Measurements from ENCODE around the gene ACVR1B. TPM values are rescaled to one million over a fixed set of nuclear protein-coding genes. Genes with fewer than 3 reads are reported as not detected.

The ACVR1B gene
- total and polyA plus RNA-seq, 2 of the 8 experiments (the other 6 are each of a cell fraction or from before 2014, with no cell fraction given): 16.0 to 19.2 TPM

DNA sequence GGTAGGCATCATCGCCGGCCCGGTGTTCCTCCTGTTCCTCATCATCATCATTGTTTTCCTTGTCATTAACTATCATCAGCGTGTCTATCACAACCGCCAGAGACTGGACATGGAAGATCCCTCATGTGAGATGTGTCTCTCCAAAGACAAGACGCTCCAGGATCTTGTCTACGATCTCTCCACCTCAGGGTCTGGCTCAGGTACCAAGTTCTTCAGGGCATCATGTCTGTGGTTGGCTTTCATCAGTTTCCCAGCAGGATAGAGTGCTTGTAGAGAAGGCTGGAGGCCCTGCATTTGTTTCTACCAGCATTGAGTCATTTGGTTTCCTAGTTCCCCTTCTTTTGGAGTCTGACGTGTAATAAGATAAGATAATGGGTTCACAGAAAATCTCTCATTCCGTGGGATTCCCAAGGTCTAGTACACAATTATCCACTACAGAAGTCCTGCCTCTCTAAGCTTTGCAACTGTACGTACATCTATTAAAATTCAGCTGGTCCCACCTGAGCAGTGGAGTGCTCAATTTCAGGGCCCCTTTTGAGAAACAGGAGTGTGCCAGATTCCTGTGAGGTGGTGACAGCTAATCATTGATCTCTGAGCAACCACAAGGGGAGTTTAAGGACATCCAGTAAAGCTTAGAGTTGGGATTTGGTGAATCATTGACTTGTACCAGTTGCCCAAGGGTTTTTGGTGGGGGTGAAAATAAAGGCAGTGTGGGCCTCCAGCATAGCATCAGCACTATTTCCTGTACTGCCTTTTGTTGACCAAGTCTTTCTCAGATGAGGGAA lies 25.1 kb downstream of the ACVR1B start (continued):
- TF ChIP-seq, protein P1, sequence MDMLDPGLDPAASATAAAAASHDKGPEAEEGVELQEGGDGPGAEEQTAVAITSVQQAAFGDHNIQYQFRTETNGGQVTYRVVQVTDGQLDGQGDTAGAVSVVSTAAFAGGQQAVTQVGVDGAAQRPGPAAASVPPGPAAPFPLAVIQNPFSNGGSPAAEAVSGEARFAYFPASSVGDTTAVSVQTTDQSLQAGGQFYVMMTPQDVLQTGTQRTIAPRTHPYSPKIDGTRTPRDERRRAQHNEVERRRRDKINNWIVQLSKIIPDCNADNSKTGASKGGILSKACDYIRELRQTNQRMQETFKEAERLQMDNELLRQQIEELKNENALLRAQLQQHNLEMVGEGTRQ (IDR thresholded peaks at IDR 0.05; ENCODE audit: low read length): no peak
- TF ChIP-seq, protein P2, sequence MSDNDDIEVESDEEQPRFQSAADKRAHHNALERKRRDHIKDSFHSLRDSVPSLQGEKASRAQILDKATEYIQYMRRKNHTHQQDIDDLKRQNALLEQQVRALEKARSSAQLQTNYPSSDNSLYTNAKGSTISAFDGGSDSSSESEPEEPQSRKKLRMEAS (IDR thresholded peaks at IDR 0.05): no peak
- TF ChIP-seq SP2 (IDR thresholded peaks at IDR 0.05; ENCODE audit: low read length) (no peak), GABPA (IDR thresholded peaks at IDR 0.05; ENCODE audit: borderline replicate concordance, insufficient read depth, low read length) (no peak), YY1 (IDR thresholded peaks at IDR 0.05; ENCODE audit: low read depth, low read length) (no peak), ZNF274 (IDR thresholded peaks at IDR 0.05; ENCODE audit: borderline replicate concordance, extremely low read depth, low read length) (no peak), ASH2L (IDR thresholded peaks at IDR 0.05; ENCODE audit: low read length) (no peak), EP300 (IDR thresholded peaks at IDR 0.05; ENCODE audit: borderline replicate concordance in 1 of 2, low read depth in 2 of 2, low read length in 2 of 2) (no peak)
